ENCODE results near the gene SMG5.

- TF ChIP-seq CTCF (IDR thresholded peaks at IDR 0.05) (no peak), POLR2A (IDR thresholded peaks at IDR 0.05) (no peak)
These were observed 28.3 kb upstream of the SMG5 start for GRCh38 chr1:156310962-156311361.

All from lower leg skin (tissue), 3 donors.